Astrocyte of the hippocampus (primary cell): ENCODE data around the gene CSNK1A1L.

Experiments used
- DNase-seq: peaks from one replicate; pipeline ENCODE4 v3.0.0; 2011; ENCODE audit warnings: low read depth, low spot score

The CSNK1A1L gene

GRCh38 chr13:37107456-37107855, 2.0 kb upstream of the CSNK1A1L start:
- no peak for DNase-seq

DNA sequence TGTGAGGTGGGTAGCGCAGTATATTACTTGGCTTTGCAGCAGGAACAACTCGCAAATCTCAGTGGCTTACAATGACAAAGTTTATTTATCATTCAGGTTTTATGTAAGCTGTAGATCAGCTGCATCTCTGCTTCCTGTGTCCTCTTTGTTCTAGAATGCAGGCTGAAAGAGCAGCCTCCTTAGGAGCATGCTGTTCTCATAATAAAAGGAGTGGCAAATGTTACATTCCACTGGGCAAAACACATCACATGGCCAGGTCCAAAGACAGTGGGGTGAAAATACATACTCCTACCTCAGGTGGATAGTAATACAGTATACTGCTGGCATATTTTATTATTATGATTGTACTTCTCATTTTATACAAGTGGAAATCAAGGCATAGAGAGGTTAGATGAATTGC, 1.2 kb upstream of the CSNK1A1L start:
- DNase-seq: no peak

DNA sequence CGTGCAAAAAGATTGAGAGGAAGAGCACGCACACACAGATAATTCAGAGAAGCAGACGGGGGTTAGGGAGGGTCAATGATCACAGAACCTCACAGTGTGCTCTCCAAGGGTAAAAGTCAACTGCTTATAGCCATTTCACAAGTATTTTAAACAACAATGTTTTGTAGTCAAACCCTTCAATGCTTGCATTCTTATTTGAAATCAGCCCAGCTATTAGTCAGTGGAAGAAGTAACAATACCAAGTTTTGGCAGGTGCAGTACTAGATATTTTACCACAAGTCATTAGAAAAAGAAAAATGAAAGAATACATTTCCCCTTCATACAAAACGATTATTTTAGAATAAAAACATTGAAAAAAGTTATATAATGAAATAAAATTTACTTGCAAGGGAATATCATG, 2.6 kb downstream of the CSNK1A1L start:
- DNase-seq: no peak

DNA sequence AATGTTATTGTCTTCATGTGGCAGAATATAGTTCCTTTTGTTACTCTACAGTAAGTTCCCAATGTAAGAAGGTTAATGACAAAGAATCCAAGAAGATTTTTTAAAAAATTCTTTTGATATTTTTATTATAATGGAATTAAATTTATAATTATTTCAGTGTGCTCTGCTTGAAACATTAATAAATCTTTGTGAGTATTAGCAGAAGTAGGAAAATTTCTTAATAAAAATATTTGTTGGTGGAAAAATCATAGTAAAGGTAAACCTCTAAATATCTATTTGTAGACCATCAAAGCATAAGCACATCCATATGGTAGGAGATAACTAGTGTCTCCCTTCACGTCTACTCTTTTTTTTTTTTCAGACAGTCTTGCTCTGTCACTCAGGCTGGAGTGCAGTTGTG, 4.3 kb downstream of the CSNK1A1L start:
- DNase-seq: no peak

DNA sequence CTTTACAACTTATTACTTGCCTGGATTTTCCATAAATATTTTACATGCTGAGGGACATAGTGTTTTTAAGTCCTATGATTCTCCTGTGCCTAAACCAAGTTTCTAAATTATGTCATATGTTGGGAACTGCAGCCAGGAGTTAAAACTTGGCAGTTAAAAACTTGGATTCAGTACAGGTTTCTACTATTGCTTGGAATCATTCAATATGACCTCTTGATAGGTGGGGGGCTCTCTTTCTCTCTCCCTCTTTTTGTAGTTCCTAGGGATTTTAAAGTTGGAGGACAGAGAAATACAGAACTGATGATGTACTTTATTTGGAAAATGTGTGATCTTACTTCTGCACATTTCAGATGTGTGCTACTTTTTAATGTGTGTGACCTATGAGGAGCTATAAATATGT, 4.7 kb downstream of the CSNK1A1L start:
- no peak for DNase-seq

DNA sequence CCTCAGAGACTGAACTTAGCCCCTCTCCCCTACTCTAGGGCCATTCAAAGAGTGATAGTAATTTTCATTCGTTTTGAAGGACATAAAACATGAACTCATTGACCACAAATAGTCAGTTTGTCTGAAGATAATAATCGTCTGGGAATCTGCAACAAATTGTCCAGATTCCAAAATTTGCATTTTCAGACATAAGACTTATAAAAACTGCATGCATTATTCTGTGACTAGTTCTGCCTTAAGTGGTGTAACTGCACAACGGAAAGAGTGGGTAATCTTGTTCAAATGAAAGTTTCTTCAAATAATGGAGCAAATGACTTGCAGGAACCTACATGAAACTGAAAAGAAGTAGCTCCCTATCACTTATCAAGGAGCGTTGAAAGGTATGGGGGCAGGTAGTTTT, 8.4 kb downstream of the CSNK1A1L start:
- DNase-seq: peak; percentile 37

DNA sequence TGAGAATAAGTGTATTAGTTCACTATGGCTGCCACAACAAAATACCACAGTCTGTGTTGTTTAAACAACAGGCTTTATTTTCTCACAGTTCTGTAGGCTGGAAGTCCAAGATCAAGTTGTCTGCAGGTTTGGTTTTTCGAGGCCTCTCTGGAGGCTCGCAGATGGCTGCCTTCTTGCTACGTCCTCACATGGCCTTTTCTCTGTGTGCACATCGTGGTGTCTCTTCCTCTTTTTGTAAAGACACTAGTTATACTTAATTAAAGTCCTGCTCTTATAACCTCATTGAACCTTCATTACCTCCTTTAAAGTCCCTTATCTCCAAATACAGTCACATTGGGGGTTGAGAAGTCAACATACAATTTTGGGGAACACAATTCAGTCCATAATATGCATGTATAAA, 10.6 kb downstream of the CSNK1A1L start:
- no peak for DNase-seq

- DNase-seq: no peak
Measured at GRCh38 chr13:37094099-37094498, 11.4 kb downstream of the CSNK1A1L start.

- DNase-seq: no peak
Measured at GRCh38 chr13:37091835-37092234, 13.6 kb downstream of the CSNK1A1L start.

DNA sequence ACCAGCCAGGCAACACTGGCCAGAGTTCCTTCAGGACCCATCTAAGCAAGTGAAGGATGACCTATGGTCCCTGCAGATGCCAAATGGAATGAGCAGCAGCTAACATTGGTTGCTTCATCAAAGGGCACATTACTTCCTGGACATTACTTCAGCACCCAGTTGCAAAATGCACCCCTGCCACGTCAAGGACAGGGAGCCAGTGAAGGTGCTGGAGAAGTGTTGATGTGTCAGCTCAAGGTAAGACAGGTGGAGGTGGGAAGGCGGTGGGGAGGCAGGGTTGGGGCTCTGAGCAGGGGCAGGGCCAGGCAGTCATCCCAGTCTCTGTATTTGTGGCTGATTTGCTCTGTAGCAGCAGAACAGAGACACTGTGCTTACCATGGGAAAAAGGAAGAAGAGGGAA, 14.6 kb downstream of the CSNK1A1L start:
- DNase-seq: no peak

- no peak for DNase-seq
Measured at GRCh38 chr13:37089495-37089894, 16.0 kb downstream of the CSNK1A1L start.

DNA sequence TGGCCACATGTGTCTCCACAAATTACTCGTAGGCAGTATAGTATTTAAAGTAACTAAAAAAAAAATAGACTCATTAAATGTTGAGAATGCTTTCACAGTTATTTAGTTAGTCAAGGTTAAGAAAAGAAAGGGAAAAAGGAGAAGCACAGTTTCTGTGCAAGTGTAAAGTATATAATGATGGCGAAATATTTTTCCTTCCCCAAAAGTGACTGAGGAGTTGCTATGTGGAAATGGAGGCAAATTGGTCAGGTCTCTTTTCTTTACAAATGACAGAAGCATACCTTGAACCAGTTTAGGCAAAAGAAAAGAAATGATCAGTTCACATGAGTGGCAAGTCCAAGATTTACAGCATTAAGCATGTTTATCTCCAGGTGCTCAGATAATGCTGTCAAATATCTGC, 18.0 kb downstream of the CSNK1A1L start:
- DNase-seq: no peak

DNA sequence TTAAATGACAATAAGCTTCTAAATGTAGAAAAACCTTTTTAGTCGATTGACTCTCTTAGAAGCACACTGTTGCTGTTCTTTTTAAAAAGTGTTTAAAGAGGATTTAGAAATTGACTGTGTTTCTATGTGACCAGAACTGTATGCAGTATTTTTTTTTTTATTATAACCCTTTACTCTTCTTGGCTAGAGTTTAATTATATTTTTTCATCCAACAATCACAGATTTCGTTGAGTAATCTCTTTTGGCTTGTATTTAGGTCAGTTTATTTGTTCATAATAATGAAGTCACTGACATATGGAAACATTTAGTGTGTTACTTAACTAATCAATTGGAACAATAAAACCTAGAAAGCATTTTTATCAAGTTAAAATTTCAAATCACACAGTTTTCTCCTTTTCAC, 19.9 kb downstream of the CSNK1A1L start:
- DNase-seq: no peak

DNA sequence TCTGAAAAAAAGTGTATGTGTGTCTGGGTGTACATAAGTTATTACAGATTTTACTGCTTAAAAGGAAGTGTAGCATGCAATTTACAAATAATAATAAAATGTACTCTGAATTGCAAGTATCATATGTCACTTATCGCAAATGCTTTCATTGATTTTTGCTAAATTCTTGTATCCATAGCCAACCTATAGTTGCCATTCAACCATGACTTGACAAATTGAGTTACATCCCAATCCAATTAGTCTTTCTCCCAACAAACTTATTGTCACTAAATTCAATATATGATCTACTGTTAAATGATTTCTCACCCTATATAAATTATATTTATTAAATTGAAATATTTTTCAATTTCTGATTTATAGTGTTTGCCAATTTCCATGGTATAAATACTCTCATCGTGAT, 28.6 kb downstream of the CSNK1A1L start:
- no peak for DNase-seq

DNA sequence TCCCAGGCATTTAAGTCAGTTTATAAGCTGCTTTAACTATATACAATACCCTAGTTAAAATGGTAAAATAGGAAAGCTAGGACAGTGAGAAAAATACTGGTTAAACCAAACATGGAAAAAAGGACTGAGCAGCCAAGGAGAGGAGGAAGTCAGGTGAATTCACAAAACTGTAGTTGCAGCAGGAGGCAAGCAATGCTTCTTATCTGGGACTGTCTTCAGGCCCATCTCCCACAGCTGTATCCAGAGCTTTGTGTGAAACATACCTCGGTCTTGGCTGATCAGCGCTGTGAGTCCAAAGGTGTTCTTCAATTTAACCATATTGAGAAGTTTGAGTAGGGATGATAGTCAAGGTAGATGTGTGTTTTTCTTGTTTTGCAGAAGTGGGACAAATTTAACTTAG, 30.3 kb downstream of the CSNK1A1L start:
- DNase-seq: no peak

DNA sequence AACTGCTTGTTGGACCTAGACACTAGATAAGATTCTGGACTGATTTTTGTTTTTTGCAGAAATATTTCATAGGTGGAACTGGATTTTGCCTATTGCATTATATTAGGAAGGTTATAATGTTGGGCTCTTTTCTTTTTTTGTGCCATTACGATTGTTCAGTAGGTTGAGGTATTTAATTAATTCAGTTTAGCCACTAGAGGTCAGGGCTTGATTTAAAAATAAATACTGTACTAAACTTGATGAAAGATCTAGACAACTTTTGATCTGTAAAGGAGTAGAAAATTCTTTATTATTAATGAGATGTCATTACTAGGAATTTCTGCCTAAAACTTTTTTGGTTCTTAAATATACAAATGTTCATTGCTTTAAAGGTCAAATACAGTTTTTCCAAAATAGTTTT, 30.8 kb downstream of the CSNK1A1L start:
- peak; percentile 41 for DNase-seq

DNA sequence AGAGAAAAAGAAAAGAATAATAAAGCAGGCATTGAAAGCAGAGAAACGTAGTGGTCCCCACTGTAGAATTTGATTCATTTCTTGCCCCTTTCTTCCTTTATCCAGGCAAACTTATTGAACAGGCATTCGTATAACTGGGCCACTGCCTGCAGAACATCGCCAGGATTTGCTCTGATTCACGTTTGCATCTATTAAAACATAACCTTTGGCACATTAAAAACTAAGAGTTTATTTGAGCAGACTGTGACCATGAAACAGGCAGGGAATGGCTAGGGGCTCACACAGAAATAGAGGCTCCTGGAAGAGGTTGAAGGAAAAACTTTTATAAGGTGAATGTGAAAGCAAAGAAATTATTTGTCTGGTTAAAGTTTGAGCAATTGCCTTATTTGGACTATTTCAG, 33.4 kb downstream of the CSNK1A1L start:
- no peak for DNase-seq

- peak; percentile 16 for DNase-seq
Measured at GRCh38 chr13:37070956-37071355, 34.5 kb downstream of the CSNK1A1L start.

- DNase-seq: no peak
Measured at GRCh38 chr13:37070145-37070695, 35.2 kb downstream of the CSNK1A1L start.

- no peak for DNase-seq
Measured at GRCh38 chr13:37069597-37070103, 35.8 kb downstream of the CSNK1A1L start.

- DNase-seq: no peak
Measured at GRCh38 chr13:37068962-37069361, 36.5 kb downstream of the CSNK1A1L start.

DNA sequence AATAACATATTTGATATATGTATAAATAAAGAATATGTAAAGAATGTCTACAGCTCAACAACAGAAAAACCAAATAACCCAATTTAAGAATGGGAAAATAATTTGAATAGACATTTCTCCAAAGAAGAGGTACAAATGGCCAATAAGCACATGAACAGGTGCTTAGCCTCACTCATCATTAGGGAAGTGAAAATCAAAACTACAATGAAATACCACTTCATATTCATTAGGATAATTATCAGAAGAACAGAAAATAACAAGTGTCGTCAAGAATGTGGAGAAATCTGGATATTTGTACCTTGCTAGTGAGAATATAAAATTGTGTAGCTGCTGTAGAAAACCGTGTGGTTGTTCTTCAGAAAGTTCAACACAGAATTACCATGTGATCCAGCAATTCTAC, 37.6 kb downstream of the CSNK1A1L start:
- no peak for DNase-seq

DNA sequence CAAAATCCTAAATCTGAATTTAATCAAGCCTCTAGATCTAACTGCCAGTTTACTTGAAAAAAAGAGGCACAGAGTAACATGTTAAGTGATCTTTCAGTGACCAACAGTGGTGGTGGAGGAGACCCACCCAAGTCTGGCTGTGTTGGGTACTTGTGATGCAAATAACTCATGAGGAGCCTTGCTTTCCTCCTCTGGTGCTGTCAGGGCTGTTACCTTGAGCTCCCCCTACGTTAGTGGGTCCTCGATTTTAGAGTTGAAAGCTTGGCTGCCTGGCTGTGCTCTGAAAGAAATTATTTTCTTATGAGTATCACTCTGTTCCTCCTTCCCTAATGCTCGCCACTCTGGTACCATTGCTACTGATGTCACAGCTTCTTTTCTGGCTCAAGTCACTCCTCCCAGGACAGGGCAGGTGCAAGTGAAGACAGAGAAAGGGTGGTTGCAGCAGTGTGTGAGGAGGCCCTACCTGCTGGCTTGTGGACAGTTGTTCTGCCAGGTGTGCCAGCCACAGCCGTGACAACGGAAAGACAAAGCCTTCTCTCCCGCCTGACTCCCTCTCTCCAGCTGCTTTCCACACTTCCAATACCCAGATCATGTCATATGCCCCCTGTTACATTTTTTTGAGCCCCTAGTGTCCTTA, 39.5 kb downstream of the CSNK1A1L start:
- no peak for DNase-seq

- no peak for DNase-seq
Measured at GRCh38 chr13:37059848-37060192, 45.6 kb downstream of the CSNK1A1L start.
